ENCODE data around the gene PEX16. TPM values are rescaled to one million over a fixed set of nuclear protein-coding genes. Genes with fewer than 3 reads are reported as not detected.

Gene PEX16
- total RNA-seq, 1 experiment from 2014 or later = 34.5 TPM

- no TSS peak for BruUV-seq (replicated peaks)
- CTCF ChIA-PET = no interaction called here
- peaks cover 4% of the 10 kb centered on the region for H3K36me3 Mint-ChIP-seq (ENCODE audit: insufficient read depth, unreplicated experiment)
- H3K27me3 Mint-ChIP-seq (ENCODE audit: unreplicated experiment) = no peaks in the 10 kb centered on the region
- intact Hi-C loops (cut with micrococcal nuclease; ENCODE audit: unreplicated experiment) = no loop called here
- H3K4me1 Mint-ChIP-seq (ENCODE audit: low read depth, unreplicated experiment) = no peaks in the 10 kb centered on the region
- H3K4me3 Mint-ChIP-seq (ENCODE audit: low read depth, unreplicated experiment) = no peak overlapping the region
- H3K9me3 Mint-ChIP-seq (ENCODE audit: low read depth, unreplicated experiment) = no peaks in the 10 kb centered on the region
- H3K27ac Mint-ChIP-seq (ENCODE audit: unreplicated experiment) = no peak overlapping the region
- TF ChIP-seq CTCF (IDR thresholded peaks at IDR 0.05; ENCODE audit: unreplicated experiment) = no peak
- DNase-seq = no peak
Measured at GRCh38 chr11:45937916-45938315, 20.2 kb upstream of the PEX16 start.

GRCh38 chr11:45936511-45937054 is 18.9 kb upstream of the PEX16 start:
- BruUV-seq (replicated peaks) = no TSS peak
- DNase-seq = no peak
- no peaks in the 10 kb centered on the region for H3K9me3 Mint-ChIP-seq (ENCODE audit: low read depth, unreplicated experiment)

GRCh38 chr11:45935349-45936064 is 17.8 kb upstream of the PEX16 start:
- H3K27me3 Mint-ChIP-seq (ENCODE audit: unreplicated experiment) = no peaks in the 10 kb centered on the region
- H3K36me3 Mint-ChIP-seq (ENCODE audit: insufficient read depth, unreplicated experiment) = peaks cover 6% of the 10 kb centered on the region
- CTCF ChIA-PET = no interaction called here
- intact Hi-C loops (cut with micrococcal nuclease; ENCODE audit: unreplicated experiment) = no loop called here
- no peak for TF ChIP-seq CTCF (IDR thresholded peaks at IDR 0.05; ENCODE audit: unreplicated experiment)
- DNase-seq = no peak
- H3K9me3 Mint-ChIP-seq (ENCODE audit: low read depth, unreplicated experiment) = no peaks in the 10 kb centered on the region
- BruUV-seq (replicated peaks) = no TSS peak
- H3K27ac Mint-ChIP-seq (ENCODE audit: unreplicated experiment) = no peak overlapping the region
- no peak overlapping the region for H3K4me3 Mint-ChIP-seq (ENCODE audit: low read depth, unreplicated experiment)
- H3K4me1 Mint-ChIP-seq (ENCODE audit: low read depth, unreplicated experiment) = peaks cover under 1% of the 10 kb centered on the region

More at GRCh38 chr11:45936511-45937054, 18.9 kb upstream of the PEX16 start:
- CTCF ChIA-PET = no interaction called here
- no peaks in the 10 kb centered on the region for H3K4me1 Mint-ChIP-seq (ENCODE audit: low read depth, unreplicated experiment)
- intact Hi-C loops (cut with micrococcal nuclease; ENCODE audit: unreplicated experiment) = no loop called here
- no peaks in the 10 kb centered on the region for H3K27me3 Mint-ChIP-seq (ENCODE audit: unreplicated experiment)
- TF ChIP-seq CTCF (IDR thresholded peaks at IDR 0.05; ENCODE audit: unreplicated experiment) = no peak
- H3K4me3 Mint-ChIP-seq (ENCODE audit: low read depth, unreplicated experiment) = no peak overlapping the region
- no peak overlapping the region for H3K27ac Mint-ChIP-seq (ENCODE audit: unreplicated experiment)
- peaks cover 6% of the 10 kb centered on the region for H3K36me3 Mint-ChIP-seq (ENCODE audit: insufficient read depth, unreplicated experiment)

GRCh38 chr11:45934580-45935318 is 17.1 kb upstream of the PEX16 start:
- no peaks in the 10 kb centered on the region for H3K9me3 Mint-ChIP-seq (ENCODE audit: low read depth, unreplicated experiment)
- peaks cover 8% of the 10 kb centered on the region for H3K4me1 Mint-ChIP-seq (ENCODE audit: low read depth, unreplicated experiment)
- peaks cover 14% of the 10 kb centered on the region for H3K36me3 Mint-ChIP-seq (ENCODE audit: insufficient read depth, unreplicated experiment)
- no peak for DNase-seq
- H3K27me3 Mint-ChIP-seq (ENCODE audit: unreplicated experiment) = no peaks in the 10 kb centered on the region
- no TSS peak for BruUV-seq (replicated peaks)
- intact Hi-C loops (cut with micrococcal nuclease; ENCODE audit: unreplicated experiment) = no loop called here
- no peak for TF ChIP-seq CTCF (IDR thresholded peaks at IDR 0.05; ENCODE audit: unreplicated experiment)
- no peak overlapping the region for H3K4me3 Mint-ChIP-seq (ENCODE audit: low read depth, unreplicated experiment)
- no peak overlapping the region for H3K27ac Mint-ChIP-seq (ENCODE audit: unreplicated experiment)
- CTCF ChIA-PET = no interaction called here

All from Calu3 (cell line).